Stimulated activated CD8-positive, alpha-beta memory T cell treated with anti-CD3 and anti-CD28 coated beads, Interleukin-15, amount 100 ng/mL, for 24 hours (primary cell): ENCODE measurements around the gene MCAM.

Experiments
- DNase-seq: peaks from one replicate; pipeline ENCODE4 v3.0.0-alpha.2; 2020; ENCODE audit warnings: low read depth

The MCAM gene, protein sequence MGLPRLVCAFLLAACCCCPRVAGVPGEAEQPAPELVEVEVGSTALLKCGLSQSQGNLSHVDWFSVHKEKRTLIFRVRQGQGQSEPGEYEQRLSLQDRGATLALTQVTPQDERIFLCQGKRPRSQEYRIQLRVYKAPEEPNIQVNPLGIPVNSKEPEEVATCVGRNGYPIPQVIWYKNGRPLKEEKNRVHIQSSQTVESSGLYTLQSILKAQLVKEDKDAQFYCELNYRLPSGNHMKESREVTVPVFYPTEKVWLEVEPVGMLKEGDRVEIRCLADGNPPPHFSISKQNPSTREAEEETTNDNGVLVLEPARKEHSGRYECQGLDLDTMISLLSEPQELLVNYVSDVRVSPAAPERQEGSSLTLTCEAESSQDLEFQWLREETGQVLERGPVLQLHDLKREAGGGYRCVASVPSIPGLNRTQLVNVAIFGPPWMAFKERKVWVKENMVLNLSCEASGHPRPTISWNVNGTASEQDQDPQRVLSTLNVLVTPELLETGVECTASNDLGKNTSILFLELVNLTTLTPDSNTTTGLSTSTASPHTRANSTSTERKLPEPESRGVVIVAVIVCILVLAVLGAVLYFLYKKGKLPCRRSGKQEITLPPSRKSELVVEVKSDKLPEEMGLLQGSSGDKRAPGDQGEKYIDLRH

DNA sequence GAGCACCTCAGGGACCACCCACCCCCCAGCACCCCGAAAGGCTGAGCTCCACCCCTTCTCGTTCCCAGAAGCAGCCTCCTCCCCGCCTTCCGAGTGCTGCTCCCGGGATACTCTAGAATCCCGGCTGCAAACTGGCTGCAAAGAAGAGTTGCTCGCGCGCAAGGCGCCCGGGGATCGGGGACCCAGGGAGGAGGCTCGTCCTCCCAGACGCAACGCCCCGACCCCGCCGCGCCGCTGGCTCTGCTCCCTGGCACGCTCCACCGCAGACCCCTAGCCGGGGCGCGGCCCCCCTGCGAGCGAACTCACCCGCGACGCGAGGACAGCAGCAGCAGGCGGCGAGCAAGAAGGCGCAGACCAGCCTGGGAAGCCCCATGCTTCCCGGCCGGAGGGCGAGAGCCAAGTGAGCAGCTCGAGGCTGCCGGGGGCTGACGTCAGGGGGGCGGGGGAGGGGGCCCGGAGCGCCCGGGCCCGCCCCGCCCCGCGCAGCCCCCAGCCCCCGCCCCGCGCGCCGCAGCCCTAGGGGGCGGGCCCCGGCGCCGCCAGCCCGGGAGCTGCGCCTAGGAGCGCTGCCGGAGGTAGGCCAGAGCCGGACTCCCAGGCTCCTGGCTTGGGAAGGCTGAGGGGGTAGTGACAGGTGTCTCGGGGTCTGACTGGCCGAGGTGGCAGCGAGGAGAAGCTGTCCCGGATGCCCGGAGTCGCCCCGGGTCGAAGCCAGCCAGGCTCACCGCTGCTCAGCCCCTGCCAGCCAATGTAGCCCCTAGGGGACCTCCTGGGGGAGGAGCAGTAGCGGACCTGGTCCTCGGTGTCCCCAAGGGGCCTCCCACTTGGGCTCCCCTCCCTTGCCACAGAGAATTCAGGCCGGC, at the start of gene MCAM:
TSS of gene MCAM (minus strand) at position 402 of the 863 bp plus-strand sequence. CDS start at position 373, 29 bp downstream.
- no peak for DNase-seq

DNA sequence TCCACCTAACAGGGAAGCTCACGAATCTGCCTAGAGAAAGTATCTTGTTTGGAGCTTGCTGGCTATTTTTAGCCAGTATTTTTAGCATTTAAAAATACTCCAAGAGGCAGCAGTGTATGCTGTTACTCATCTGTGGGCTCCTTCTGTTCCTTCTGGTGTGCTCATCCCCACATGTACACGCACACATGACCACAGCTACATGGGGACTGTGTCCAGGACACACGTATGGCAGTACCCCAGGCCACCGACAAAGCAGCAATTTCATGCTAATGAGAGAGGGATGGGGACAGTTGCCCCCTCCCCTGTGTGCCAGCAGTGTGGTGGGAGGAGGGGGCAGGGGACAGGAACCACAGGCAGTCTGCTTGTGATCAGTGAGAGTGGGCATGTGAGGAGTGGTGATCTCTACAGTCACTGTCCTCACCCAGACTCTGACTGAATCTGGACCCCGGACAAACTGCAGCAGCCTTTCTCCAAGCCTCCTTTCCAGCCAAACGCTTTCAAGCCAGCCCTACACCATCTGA, 48.2 kb upstream of the MCAM start:
- DNase-seq: no peak

DNA sequence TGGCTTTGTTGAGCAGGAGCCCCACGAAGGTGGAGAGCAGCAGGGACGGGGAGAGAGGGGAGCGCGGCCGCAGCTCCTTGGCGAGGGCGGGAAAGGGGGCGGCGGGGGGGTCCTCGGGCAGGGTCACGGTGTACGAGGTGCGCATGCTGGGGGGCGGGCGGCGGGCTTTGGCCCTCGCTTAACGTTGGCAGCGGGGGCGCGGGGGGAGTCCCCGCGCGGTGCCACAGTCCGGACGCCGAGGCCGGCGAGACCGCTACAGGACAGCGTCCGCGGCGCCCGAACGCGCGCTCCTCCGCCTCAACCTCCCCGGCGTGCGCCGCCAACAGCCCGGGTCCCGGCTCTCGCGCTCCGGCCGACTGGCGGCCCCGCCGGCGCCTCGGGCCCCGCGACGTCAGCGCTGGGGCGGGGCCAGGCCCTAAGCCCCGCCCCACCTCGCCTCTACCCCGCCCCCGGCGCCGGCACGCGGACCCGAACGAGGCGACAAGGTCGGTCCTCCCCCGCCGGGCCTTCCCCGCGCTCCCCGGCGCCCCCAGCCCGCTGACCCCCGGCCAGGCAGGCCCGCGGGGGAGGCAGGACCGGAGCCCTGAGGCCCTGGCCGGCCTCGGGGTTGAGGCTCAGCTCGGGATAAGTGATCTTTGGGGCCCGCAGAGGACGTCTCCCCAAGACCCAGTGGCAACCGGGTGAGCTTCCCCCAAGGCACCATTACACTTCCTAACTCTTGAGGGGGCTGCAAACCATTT, 47.1 kb upstream of the MCAM start:
- DNase-seq: peak; percentile 31

DNA sequence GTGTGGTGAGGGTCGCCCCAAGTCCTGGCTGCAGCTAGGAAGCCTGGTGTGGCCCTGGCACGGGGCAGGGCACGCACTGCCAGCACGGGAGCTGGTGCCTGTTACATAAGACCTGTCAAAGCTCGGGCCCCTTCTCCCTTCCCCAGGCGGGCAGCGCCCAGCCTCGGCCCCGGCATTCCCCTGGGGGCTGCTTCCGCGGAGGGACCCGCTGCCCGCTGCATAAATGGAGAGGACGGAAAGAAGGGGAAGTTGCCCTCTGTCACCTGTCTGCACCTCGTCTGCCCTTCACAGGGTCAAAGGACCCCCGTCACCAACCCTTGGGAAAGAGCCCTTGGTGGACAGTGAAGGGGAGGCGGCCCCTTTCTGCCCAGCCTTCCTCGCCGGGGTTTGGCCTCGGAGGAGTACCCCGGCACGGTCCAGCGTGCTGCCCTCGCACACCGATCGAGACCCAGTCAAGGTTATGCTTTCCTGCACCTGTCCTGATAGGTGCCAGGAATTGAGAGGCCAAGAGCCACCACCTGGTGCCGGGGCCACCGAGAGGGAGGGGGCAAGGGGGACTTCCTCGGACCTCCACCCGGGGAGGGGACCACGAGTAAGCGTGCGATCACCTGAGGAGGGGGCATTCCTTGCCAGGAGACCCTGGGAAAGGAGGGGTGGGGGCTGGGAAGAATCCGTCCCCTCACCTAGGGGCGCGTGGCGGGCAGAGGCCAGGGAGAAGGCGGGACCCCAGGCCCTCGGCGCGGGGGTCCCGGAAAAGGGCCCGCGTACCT, 46.3 kb upstream of the MCAM start:
- no peak for DNase-seq

DNA sequence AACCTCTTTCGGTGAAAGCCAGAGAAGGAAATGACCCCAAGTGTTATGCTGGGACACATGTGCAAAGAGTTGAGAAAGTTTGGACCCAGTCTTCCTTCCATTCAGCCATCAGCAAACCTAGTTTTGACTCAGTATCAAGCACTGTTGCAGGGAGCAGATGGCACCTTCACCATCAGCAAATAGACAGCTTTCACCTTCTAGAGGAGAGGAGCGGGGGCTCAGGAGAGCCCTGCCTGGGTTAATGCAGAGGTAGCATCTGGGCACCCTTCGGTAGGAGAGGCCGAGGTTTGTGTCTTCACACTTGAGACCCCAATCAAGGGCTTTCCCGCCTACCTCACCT, 45.8 kb upstream of the MCAM start:
- DNase-seq: no peak

DNA sequence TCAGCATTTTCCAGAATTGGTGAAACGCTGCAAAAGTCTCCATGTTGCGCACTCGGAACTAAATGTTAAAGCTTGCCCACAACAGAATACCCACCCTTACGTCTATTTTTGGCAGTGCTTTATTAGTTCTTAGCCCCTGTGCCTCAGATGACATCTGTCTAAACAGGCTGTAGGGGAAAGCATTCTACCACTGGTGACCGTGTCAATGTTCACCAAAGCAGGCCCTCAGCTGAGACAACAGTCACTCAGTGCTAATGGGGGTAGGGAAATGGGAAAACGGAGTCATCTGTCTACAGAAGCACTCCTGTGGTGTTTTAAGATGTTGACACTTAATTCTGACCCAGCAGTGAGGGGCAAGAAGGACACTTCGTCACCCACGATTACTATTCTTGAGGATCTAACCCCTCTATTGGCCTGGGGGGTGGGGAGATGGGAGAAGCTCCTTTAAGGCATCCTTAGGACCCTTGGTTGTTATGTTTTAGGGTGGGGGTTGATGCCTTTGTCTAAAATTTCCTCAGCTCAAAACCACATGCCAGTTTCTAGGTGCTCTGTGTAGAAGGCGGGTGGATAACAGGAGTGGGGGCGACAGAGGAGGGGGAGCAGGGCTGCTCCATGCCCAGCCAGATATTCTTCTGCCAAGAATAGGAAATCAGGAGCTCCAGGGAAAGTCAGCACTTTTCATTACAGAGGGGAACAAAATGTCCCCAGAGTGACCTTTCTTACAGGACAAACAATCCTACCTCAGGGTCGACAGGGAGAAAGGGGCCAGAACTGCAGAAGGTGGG, 45.2 kb upstream of the MCAM start:
- no peak for DNase-seq

DNA sequence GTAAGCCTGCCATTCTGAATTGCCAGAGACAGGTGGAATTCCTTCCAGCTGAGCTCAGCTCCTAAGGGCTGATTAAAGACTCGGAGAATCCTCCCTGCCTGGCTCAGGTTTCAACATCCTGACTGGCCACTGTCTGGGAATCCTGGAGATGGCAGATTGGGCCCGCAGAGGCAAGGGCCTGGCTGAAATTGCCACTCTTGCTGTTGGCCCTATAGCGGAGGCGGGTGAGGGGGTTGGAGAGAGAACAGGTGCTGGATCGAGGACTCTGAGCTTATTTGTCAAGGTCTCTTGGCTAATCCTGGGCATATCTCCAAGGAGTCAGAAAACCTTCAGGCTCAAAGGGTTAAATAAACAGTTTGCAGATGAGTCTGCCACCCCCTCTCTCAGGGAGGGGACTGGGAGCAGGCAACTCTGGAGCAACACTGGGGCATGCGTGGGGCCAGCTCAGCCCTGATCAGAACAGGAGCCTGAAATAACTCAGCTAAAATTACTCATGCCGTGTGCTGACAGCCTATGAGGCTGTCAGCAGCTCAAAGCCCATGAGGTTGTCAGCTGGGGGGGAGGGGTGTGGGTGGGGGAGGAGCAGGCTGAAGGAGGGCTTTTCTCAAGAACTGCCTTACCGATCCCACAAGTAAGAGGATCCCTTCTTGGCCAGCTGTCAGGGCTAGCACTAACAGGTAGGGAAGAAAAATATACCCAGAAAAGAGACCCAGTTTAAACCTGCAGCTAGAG, 44.3 kb upstream of the MCAM start:
- no peak for DNase-seq

DNA sequence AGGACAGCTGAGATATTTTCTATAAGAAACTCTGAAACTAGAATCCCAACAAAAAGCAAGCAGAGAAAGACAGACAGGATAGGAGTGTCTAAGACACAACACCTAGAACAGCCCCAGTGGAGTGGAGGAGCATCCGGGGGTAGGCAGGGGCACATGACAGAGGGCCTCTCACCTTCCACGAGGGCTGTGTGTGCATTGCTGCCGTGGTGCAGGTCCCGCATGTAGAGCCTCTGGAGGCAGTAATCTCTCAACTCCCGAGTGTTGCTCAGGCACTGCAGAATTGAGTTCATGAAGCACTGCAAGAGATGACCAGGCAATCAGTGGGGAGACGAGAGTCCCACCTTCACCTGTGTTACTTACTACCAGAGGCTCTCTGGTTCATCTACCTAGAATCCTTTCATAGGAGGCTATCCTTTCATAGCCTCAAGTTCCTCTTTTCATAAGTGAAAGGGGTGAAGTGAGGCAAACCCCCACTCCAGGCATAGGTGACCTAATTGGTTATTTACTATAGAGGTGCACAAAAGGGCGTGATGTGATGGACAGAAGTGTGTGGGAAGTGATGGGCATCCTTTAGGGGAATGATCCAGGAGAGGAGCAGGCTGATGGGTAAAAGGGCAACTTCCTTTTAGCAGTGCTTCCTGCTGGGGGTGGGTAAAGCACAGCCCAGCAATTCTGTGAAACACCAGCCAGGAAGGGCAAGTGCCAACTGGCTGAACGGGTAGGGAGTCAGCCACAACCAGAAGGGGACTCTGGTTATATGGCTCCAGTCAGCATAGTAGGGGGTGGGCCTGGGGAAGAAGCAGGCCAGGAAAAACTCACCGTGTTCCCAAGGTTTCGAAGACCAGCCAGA, 42.7 kb upstream of the MCAM start:
- DNase-seq: no peak

DNA sequence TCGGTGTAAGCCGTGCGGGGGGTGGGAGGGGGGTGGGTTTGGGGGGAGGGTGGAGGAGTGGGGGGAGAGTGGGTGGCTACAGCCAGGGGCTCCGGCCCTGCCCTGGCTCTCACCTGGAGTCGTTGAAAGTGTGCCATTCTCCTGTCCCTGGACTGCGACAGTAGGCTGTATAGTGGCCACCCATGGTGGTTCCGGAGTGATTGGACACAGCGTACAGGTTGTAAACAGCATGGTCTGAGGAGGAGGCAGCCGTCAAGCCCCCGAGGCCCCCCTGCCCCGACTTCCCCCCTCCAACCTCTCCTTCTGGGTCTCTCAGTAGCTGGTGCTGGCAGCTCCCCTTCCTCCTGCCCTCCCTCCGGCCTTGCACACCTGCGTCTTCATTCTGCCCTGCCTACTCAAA, 40.1 kb upstream of the MCAM start:
- no peak for DNase-seq

DNA sequence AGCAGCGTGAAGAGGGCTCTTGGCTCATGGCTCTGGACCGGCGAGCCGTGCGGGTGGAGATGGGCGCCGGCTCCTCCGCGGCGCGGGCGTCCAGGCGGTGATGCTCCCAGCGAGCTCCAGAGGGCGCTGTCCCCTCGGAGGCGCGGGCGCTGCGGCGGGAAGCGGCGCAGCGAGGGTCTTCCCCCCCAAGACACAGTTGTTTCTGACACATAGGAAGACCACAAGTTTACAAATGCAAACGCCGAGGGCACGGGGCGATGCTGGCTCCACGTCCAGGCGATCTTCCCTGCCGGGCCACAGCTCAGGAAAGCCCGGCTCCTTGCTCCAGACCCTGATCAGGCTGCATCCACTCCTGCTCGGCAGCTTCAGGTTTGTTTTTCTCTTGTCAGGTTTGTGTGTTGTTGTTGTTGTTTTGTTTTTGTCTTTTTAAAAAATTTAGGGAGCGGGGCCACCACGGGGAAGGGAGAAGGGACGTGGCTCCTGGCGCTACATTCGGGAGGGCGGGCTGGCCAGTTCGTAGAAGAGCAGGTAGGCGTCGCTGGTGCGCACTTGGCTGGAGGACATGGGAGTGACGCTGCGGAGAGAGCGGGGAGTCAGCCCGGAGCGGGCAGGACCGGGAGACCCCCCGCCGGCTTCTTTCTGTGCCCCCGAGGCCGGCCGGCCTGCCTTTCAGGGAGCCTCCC, 39.6 kb upstream of the MCAM start:
- DNase-seq: peak; percentile 52

DNA sequence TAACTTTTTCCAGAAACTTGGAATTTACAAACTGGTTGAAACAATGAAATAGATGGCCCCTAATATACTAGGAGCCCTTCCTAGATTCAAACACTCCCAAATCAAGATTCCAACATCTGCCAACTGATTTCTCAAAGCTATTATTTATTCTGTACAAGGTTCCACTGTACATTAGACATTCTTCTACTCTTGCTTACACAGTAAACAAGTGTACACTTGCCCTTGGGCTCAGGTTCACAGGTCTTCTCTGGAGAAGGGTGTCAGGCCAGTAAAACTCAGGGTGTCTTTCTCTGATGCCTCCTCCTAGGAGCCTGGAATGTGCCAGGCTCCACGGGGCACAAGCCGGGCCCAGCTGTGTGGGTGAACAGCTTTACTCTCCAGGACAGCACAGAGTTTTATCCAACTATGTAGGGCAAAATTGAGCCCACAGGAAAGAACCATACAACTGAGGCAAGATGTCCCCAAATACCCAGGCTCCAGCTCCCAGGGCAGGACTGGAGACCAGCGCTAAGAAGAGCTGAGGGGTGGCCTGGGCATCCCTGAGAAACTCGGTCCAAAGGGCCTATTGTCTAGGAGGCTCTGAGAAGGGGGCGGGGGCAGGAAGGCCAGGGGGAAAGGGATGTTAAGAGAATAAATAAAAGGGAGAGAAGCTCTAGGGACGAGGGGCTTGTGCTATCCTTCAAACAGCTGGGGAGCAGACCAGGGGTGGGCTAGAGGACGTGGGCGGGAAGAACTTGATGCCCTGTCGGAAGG, 38.3 kb upstream of the MCAM start:
- no peak for DNase-seq

DNA sequence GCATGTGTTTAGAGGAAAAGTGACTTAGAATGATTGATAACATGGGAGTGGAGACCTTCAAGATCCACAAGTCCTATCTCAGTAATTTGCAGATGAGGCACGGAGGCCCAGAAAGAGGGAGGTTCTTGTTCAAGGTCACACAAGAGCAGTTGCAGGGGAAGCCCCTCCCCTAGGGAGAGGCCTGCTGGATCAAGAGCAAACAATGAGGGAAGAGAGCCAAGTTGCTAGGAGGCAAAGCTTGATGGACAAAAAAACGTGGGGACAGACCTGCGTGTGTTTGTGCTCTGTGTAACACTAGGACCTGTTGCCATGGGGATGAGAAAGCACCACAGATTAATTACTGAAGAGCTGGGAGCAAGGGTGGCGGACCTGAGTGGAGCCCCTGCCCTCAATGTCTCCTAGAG, 35.9 kb upstream of the MCAM start:
- DNase-seq: no peak

DNA sequence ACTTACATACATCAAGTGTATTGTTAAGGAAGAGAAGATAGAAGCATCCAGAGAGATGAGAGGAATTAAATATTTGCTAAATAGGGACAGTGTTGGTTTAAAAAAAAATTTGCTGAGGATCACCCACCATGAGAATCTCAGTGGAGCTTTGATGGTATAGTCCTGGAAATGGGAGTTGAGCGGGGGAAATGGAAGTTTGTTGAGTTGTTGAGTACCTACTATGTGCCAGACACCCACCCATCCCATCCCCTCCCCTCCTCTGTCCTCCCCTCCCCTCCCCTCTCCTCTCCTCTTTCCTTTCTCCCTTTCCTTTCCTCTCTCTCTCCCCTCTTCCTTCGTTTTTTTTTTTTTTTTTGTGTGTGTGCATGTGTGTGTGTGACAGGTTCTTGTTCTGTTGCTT, 34.3 kb upstream of the MCAM start:
- no peak for DNase-seq

DNA sequence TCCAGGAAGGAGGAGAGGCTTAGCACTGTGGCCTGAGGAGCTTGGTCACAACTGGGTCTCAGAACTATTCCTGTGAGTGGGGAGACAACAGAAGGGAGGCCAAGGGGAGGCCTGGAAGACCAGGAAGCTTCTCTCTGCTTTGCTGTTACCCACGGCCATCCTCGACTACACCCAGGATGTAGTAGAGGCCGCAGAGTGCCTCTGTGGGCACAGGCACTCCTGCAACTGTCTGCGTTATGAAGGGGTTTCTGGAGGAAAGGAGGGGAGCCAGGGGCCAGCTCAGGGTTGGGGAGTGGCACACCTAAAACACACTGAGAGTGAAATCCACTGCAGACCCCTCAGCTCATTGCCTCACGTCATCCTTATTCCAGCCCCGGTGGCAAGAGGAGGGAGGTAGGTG, 33.4 kb upstream of the MCAM start:
- no peak for DNase-seq

DNA sequence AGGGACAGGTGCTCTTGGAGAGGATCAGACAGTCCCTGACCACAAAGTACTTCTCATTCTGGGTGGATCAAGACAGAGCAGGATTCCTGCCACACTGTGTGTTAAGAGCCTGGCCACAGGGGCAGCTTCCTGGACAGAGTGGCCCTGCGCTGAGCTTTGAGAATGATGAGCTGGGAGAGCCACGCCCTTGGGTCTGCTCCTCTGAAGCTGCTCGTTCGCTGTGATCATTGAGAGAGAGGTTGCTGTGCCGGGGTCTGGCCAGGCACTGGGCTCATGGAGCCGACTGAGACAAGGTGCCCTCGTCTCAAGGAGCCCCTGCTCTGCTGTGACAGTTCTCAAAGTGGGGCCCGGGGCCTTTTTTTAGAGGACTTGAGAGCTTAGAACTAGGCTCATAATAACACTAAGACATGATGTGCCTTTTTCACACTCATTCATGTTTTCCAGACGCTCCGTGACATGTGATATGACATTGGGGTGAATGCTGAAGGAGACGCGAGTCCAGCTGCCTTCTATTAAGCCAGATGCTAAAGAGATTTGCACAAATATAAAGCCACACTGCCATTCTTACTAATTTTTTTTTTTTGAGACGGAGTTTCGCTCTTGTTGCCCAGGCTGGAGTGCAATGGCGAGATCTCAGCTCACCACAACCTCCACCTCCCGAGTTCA, 31.1 kb upstream of the MCAM start:
- DNase-seq: no peak

DNA sequence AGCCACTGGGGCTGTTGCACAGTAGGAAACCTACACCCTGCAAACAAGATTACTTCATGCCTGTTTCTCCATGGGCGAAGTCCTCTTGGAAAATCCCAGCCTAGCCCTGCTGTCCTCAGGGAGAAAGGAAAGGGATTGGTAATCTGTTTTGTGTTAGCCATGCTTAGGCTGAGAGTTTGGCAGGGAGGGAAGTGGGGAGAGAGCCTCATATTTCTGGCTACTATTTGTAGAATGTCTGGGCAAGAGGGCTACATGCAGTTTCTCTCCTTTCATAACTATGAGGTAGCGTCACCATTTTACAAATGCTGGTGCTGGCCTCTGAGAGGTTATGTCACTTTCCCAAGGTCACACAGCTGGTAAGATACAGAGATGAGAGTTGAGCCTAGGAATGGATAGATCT, 30.3 kb upstream of the MCAM start:
- DNase-seq: no peak

DNA sequence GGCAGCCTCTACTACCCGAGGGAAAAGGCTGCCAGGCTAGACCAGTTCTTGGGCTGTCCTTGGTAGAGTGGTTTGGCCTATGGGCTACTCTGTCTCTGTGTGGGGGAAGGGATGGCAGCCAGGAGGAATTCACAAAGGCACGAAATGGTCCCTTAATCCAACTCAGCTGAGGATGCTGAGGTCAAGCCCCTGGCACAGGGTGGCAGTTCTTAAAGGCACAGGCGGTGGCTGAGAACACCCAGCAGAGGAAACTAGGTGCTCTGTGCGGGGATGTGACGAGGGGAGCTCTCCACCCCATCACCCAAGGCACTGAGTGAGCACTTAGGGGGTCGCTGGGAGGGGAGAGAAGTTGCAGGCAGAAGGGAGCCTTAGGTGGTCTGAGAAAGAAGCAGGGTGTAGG, 29.7 kb upstream of the MCAM start, which contains the start of gene MFRP:
TSS of gene MFRP (minus strand) at position 101 of the 400 bp plus-strand sequence. CDS start 192 bp downstream, outside the sequence.
- DNase-seq: no peak
